GM19239 (cell line): Measurements from ENCODE around the gene METTL1.

Experiments
- DNase-seq: peaks from one replicate; pipeline ENCODE4 v3.0.0; 2011; ENCODE audit warnings: low spot score; ENCODE audit not compliant: insufficient read length
- FAIRE-seq: peaks from 2 replicates; lab custom pipeline; 2011; peaks lifted over from hg19 to GRCh38; lab: Jason Lieb, UNC

METTL1 gene

DNA sequence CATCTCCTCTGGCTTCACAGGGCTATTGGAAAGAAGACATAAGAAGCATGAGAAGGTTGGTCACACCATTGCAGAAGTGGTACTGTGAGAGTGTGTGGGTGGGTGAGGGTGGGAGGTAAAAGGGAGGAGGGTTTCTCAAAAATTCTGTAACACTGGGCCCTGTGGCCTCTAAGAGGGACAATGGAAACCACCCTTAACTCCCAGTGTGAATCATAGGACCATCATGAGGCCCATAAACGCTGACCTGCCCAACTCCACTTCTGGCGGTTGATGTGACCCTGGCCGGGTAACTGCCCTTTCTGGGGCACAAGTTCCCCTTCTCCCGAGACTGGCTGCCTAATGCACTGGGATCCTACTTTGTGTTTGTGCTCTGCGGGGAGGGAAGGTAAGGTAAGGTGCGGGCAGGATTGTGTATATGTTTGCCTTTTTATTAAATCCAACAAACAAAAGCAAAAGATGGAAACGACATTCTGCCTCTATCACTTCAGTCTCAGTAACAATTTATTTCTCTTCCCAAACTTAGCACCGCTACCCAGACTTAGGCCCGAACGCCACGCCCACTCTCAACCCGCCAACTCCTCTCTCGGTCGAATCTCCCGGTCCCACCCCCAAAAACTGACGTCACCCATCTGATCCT, 551 bp downstream of the METTL1 start:
- DNase-seq (peak; percentile 78), FAIRE-seq (no peak)

DNA sequence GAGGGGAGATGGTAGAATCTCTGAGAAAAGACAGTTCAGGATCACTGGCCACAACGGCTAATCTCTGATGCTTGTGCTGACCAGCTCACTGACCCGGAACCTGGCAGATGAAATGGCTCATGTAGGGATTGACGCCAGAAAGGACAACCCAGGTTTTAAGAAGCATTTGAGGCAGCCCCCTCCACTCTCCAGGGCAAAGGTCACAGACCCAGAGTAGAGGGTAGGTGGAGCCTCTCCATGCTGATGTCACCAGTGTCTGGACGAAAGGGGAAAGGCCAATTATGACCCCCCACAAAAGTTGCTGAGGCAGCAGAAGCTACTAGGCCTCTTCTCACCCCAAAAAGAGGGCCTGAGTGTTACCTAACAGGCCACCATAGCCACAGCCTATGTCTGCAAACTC, 1.2 kb downstream of the METTL1 start:
- FAIRE-seq (no peak), DNase-seq (no peak)

DNA sequence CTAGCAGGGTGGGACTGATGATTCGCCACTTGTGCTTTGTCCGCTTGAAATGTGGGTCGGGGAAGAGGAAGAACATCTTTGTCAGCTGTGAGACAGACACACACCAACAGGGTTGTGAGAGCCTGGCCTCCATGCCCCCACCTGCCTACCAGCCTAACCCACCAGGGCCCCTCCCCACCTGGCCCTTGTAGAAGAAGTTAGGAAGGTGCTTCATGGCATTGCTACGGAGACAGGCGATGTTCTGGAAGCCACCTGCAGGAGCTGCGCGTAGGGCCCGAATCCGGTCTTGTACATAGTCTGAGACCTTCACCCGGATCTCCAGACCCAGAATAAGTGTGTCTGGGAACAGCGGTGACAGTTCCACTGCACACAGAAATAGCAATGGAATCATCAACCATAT, 2.3 kb downstream of the METTL1 start:
- FAIRE-seq: no peak
- no peak for DNase-seq

DNA sequence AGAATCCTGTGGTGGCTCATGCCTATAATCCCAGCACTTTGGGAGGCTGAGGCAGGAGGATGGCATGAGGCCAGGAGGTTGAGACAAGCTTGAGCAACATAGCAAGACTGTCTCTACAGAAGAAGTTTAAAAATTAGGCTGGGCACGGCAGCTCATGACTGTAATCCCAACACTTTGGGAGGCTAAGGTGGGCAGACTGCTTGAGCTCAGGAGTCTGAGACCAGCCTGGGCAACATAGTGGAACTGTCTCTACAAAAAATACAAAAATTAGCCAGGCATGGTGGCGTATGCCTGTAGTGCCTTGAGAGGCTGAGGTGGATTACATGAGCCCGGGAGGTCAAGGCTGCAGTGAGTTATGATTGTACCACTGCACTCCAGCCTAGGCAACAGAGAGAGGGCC, 4.0 kb downstream of the METTL1 start:
- FAIRE-seq (no peak), DNase-seq (no peak)

DNA sequence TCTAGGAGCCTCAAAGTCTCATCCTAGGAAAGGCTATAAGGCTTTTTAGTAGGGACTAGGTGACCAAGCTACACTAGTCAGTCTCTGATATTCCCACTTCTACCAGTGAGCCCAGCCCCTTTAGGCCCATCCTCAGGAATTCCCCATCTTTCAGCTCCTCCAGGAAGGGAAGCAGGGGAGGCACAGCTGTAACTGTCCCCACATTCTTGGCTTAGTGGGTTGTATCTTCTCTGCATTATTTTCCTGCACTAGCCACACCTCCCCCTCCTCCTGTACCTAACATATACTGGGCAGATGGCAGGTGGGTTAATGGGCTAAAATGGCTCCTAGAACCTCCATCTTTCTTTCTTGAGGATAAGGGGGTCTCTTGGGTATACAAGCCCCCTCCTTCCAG, 4.6 kb downstream of the METTL1 start:
- DNase-seq: no peak
- FAIRE-seq: no peak

DNA sequence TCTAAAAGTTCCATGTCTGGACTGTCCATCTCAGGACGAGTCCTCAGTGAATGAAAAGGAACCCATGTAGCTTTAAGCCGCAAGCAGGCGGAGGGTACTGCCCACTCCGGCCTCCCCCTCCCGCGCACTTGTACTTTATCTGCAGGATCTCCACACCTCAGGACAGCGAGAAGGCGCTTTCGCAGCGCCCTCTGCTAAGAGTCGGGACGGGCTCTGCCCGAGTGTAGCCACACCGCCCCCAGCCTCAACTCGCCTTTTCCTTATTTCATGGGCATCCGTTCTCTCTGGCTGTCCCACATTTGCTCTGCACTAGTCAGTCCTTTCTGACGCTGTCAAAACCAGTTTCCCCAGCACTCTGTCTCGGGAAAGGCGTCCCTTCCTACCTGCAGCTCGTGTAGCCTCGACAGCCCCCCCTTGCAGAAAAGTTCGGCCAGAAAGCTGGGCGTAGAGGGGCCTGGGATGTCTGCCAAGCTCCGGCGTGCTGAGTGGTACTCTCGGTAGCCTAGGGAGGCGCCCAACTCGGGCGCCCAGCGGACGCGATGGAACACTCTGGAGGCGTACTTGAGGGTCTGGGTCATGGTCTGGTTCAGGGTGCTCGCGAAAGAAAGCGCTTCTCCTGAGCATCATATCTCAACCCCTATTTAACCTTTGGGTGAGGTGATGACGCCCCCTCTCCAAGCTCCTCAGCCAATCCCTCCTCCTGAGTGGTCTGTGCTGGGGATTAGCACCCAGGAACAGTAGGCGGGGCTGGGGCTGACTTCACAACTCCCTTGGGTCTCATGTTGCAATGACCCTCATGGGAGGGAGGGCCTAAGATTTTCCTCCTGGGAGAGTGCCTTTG, 5.2 kb downstream of the METTL1 start, which contains the start of gene CYP27B1:
Gene CYP27B1, minus strand, starts transcription at position 615 of the 841 bp plus-strand sequence. Its CDS starts 37 bp downstream, at position 578.
- FAIRE-seq (no peak), DNase-seq (no peak)

DNA sequence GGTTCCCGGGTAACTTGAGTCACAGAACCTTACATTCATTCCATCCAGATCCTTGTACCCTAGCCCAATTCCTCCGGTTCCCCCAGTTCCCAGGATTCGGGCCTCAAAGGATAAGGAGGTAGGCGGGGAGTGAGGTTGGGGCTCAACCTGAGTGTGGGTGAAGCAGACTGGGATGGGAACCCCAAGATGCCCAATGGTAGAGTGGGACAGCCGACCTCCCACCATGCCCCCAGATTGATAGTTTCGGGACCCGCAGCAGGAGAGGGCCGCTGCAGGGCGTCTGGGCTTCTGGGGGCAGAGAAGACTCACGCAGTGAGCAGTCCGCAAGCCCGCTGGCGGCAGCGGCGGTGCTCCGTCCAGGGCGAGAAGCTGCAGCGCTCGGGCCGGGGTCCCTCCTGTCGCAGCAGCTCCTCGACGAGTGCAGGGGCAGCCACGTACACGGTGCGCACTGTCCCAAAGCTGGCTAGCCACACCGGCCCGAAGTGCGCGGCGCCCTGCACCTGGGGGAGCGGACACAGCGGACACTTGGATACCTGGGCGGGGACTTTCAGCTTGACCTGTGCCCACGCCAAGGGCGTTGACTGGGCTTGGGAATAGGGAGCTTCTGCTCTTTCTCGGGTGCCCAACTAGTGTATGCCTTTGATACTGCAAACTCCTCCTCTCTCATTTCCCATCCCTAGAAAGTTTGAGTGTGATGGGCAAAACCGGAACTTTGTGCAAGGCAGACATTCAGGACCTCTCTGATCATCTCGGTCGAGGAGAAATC, 6.0 kb downstream of the METTL1 start:
- no peak for DNase-seq
- FAIRE-seq: no peak

DNA sequence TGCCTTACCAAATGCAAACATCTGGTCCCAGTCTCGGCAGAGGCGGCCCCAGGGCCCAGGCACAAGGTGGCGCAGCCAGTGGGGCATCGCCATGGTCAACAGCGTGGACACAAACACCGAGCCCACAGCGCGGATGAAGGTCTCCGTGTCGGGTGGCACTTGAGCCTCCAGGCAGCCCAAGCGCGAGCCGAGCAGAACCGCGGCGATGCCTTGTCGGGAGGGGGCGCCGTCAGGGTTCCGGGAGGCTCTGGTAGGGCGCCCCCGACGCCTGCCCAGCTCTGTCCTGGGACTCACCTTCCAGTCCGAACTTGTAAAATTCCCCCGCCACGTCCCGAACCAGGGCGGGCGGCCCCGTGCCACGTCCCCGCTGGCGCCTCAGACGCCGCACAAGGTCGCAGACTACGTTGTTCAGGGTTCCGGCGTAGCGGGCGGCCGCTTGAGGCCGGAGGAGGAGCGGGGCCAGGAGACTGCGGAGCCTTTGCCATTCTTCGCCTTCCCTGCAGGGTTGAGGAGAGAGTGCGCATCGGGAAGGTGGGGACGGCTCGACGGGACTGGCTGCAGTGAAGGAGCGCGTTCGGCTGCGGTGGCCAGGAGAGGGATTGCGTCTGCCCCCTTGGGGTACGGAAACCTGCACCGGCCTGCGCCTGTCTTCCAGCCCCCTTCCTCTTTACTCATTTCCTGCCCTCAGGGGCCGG, 6.8 kb downstream of the METTL1 start:
- peak; percentile 47 for FAIRE-seq
- no peak for DNase-seq

DNA sequence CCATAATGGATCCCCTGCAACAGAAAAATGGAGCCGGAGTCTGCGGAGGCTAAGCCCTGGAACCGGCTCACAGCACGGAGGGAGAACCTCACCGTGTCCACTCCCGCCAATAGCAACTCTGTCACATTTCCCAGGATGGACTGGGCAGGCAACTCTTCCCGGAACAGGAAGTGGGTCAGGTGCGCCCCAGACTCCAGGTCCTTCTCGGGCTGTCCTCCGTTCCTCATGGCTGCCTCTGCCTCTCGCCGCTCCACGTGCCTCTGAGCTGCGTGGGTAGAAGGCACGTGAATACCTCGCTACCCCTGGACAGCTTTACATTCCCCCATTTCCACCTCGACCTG, 7.3 kb downstream of the METTL1 start:
- no peak for DNase-seq
- FAIRE-seq: no peak

DNA sequence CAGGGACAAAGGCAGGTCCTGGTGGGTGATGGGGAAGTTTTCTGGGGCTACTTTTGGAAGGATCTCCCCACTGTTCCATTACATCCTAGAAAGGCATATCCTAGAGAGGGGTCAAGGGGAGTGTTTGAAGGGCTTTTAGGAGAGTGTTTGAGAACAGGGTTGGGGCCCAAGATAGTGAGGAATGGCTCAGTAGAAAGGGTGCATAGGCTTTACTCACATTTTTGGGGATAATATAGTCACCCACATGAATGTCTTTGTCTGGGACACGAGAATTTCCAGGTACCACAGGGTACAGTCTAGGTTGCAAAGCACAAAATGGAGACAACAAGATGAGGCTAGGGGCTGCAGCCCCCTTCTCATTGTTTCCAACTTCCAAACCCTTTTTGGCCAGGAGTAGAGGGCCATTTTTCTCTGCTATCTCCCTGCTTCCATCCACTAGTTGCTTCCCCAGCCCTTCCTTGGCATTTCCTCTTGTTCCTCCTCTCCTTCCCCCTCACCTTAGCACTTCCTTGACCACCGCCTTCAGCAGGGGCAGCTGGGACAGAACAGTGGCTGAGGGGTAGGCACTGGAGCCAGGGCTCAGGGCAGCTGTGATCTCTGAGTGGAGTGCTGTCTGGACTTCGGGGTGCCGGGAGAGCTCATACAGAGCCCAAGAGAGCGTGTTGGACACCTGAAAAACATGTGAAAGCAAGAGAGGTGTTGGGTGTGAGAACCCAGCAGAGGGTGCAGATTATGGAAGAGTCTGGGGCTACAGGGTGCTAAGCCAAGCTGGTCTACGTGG, 7.8 kb downstream of the METTL1 start:
- FAIRE-seq (no peak), DNase-seq (no peak)

DNA sequence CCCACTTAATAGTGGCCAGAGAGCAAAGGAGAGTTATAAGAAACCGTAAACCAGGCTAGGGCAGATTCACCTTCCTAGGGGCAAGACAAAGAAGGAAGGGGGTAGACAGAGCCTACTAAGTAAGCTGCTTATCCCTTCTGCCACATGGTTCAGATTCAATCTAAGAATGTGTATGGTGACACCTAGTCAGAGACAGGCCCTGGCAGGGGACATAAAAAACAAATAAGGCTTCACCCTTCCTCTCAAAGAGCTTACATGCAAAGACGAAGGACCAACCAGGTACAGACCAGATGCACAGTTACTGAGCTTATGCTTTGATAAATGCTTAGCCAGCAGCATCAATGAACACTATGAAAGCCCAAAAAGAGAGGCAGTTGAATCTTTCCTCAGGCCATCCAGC, 9.4 kb downstream of the METTL1 start:
- FAIRE-seq (no peak), DNase-seq (no peak)

DNA sequence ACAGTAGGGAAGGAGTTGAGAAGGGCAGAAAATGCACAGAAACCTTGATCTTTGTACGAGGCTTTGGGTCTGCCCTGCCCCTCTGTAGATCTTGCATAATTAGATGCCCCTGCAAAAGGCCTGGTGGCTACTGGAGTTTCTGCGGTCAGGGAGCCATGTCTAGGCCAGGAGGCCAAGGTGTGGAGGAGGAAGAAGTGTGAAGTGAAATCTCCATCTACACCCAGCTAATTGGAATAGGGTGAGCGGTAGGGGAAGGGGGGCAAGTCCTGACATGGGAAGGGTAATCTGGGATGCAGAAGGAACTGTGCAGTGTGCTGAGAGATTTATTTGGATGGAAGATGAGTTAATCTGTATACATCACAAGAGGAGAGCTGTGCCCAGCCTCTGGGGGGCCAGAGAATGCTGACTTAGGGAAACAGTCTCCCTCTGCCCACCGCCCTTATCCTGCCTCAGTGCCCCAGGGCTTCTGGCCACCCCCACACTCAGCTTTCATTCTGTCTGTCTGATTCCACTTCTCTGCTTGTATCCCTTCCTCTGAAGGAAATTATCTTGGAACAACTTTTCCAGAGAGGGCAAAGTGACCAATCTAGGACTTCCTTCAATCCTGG, 10.4 kb downstream of the METTL1 start:
- FAIRE-seq (no peak), DNase-seq (no peak)

DNA sequence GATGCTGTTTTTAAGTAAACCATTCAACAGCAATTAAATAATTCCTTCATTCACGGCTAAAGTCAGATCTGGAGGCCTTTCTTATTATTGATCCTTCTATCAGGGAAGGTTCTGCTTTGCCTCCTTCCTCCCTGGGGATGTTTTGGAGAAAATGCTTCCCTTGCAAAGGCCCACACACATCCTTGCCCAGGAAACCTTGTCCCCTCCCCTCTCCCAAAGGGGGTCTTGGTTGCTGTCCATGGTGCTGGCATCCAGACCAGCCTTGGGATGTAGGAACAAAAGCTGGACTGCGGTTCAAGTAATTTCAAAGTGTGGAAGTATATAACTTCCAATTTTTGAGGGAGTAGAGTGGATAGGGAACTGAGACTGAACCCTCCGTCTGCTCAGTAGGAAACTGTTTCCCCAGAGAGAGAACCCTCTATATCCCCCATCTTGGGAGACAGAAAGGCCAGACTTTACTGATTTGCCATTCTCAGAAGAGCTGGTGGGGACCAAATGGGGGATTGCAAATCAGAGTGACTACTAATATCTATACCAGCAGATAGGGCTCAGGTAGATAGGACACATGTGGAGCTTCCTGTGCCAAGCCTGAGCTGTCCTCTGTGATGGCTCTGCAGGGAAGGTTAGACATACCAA, 11.4 kb downstream of the METTL1 start:
- FAIRE-seq (no peak), DNase-seq (no peak)

DNA sequence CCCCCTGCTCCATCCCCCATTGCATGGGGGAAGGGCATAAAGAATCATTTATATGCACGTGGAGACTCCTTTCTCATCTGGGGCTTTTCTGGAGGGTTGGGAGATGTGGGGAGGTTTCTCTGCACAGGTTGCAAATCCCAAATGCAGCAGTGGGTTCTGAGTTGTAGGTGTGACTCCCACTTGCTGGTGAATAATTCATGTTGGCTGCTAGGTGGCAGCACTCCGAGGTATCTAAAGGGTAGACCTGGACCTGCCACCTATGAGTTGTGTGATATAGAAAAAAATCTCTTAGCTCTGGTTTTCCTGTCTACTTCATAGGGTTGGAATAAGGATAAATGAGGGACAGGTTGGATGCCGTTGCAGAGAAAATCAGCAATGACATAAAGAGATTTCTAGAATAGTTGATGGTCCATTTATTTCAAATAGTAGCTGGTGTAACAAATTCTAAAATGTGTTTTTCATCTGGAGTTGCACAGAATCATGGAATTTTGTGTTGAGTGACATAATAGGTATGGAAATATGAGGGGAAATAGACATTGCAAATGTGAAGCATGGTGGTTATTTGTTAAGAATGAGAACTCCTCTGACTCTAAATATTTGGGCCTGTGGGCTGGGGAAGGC, 12.4 kb downstream of the METTL1 start:
- FAIRE-seq (peak; percentile 82), DNase-seq (no peak)

DNA sequence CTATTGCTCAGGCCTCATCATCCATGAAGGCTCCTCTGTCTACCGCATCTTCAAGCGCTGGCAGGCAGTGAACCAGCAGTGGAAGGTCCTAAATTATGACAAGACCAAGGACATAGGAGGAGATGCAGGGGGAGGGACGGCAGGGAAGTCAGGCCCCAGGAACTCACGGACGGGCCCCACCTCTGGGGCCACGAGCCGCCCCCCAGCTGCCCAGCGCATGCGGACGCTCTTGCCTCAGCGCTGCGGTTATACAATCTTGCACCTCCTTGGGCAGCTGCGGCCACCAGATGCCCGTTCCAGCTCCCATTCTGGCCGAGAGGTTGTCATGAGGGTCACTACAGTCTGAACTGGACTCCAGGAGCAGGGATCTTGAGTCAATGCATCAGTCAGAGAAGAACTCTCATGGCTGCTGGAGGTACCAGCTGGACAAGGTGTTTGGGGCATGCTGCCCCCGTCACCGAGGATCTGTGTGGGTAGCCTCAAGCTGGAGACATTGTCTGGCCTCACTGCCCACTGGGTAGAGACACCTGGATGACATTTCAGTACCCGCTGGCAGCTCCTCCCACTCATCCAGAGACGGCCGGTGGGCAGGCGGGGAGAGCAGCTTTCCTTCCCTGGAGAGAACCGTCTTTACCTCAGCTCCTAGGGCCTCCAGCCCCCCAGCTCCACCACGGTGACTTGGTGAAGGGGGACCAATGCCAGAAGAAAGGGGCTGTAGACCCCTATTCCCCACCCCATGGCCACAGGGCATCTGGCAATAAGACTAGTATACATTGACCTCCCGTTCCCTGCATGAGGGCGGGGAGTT, 13.1 kb downstream of the METTL1 start:
- DNase-seq (no peak), FAIRE-seq (no peak)

DNA sequence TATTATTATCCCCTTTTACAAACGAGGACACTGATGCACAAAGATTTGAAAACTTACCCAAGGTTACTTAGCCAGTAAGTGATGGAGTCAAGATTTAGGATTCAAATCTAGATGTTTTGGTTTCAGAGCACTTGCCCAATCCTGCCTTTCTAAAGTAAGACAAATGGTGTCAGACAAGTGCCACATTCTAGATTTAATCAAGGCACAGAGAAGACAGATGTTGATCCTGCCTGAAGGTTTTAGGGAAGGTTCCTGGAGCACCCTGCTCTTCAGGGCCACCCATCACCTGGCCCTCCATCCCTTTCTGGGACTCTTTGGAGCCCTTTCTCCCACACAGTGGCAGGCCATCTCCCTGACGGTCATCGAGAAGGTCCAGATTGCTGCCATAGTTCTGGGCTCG, 14.1 kb downstream of the METTL1 start:
- FAIRE-seq: no peak
- DNase-seq: no peak

DNA sequence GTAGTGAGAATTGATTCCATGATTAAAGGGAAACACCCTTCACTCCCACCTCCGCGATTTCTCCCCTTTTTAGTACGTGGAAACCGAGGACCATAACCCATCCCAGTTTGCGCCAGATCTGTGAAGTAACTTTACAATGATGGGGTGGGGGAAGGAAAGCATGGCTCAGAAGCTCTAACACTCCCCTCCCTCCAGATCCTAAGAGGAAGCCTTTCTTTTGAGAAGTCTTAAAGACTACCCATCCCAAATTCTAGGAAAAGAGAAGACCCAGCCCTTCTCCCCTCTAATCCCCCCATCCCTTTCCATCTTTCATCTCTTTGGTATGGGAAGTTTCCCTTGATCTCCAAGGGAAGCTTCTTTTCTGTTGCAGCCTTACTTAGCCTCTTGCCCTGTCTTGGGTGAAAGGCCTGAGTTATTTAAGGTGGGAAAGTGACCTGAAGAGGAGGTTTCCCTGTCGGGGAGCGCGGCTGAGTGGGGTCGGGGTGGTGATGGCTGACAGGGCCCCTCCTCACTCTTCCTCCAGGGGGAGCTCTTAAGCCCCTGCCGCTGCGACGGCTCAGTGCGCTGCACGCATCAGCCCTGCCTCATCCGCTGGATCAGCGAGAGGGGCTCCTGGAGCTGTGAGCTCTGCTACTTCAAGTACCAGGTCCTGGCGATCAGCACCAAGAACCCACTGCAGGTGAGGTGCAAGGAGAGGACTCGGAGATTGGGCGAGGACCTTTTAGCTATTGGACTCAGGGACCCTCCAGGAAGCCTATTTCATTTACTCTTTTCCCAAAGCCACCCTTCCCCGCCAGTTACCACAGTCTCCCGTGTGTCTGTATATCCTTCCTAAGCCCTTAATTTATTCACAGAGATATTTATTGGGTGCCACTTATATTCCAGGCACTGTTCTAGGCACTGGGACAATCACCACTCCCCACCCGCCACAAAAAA, 15.2 kb downstream of the METTL1 start:
- peak; percentile 85 for DNase-seq

More for the DNA sequence above, 15.2 kb downstream of the METTL1 start:
- FAIRE-seq: peak; percentile 72
